HG03039 (cell line): ENCODE measurements around the gene CTNNA3.

Experiments
- ATAC-seq: cut with Tn5 transposase; IDR thresholded peaks from one replicate; pipeline ENCODE4 v1.9.1; 2021; ENCODE audit warnings: mild to moderate bottlenecking, moderate library complexity; ENCODE audit not compliant: unreplicated experiment

CTNNA3 gene

DNA sequence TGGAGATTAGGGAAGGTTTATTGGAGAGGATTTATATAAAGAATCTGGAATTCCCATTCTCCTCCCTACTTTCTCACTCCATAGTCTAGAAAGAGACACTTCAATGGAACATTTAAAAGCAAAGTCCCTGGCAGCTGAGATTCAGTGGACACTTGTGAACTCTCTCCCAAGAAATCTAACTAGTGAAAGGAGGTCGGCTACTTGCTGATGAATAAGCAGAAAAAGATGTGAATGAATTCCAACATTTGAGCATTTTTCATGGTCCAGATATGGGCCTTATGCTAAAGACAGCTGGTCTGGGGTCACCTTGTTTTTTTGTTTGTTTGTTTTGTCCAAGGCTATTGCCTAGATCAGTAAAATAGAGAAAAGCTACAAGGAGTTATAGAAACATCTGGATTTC, 911.2 kb downstream of the CTNNA3 start:
- no peak for ATAC-seq

- no peak for ATAC-seq
These were observed 912.7 kb downstream of the CTNNA3 start for GRCh38 chr10:66783316-66783715.

DNA sequence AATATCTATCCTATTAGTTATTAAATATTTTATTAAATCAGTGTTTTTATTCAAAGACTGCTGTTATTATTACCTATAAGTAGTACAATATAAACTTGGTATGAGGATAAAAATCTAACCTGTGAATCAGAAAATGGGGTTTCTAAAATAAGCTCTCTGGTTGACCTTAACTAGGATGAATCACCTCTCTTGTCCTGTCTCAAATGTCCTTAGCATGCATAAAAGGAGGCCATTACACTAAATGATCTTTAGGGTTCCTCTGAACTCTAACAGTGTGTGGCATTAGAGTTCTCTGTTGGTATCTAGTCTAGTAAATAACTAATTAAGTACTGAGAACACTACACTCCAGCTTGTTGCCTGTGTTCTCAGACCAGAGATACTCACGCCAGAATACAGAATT, 913.2 kb downstream of the CTNNA3 start:
- ATAC-seq = no peak

DNA sequence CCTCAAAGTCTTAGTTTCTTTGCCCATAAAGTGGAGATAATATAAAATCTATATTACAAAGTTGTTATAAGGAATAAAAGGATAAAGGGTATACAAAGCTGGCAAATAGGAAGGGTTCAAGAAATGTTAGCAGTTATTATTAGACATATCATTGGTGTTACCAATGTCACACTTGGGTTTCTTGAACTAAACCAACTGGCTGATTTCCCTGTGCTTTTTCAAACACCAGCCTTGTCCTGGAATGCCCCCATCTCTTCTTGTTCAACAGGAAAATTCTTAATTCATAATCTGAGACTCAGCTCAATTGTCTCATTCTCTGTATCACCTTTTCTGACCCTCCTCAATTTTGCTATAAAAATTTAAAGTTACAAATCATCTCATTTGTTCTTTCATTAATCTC, 913.9 kb downstream of the CTNNA3 start:
- no peak for ATAC-seq

DNA sequence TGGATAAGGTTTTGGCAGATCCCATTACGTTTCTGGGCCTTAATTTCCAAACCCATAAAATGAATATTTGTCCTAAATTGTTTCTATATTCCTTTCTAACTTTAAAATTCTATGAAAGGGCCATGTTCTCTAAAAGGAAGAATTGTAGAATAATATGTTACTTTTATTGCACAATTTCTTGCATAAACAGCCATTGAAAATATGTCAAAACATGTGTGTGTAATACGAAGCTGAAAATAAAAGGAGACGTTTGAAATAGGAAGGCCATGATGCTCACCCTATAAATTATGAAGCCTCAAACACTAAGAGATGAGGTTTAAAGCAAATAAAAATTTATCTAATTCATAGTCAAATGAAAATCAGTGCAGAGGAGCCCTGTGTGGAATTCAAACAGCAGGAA, 915.2 kb downstream of the CTNNA3 start:
- ATAC-seq = no peak

- no peak for ATAC-seq
These were observed 917.6 kb downstream of the CTNNA3 start for GRCh38 chr10:66778351-66778750.

DNA sequence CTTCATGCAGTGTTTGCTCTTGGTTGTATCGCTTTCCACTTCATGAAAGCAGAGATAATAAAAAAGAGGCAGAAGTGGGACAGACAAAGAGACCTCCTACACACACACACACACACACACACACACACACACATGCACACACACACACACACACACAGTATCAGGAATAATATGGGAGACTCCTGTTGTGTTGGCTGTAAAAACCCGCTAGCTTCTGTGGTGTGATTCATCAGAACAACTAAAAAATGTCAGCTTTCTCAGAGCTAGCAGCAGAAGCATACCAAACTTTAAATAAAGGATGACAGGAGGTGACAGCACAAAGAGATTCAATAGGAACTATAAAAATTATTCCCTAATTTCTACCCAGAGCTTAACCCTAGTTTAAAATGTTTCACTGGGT, 918.3 kb downstream of the CTNNA3 start:
- no peak for ATAC-seq

DNA sequence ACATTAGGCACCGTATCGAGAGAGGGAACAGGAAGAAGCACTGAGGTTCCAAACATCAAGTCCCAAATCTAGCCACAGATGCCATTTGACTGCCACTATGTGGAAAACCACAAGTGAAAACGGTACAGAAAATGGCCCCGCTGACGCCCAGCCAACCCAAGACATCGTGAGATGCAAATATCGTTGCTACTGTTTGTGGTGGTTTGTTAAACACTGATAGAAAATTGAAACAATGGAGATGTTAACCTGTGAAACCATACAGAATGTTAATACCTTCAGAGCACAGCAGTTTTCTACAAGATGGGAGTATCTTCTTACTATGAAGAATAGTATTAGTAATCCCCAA, 922.5 kb downstream of the CTNNA3 start:
- no peak for ATAC-seq

DNA sequence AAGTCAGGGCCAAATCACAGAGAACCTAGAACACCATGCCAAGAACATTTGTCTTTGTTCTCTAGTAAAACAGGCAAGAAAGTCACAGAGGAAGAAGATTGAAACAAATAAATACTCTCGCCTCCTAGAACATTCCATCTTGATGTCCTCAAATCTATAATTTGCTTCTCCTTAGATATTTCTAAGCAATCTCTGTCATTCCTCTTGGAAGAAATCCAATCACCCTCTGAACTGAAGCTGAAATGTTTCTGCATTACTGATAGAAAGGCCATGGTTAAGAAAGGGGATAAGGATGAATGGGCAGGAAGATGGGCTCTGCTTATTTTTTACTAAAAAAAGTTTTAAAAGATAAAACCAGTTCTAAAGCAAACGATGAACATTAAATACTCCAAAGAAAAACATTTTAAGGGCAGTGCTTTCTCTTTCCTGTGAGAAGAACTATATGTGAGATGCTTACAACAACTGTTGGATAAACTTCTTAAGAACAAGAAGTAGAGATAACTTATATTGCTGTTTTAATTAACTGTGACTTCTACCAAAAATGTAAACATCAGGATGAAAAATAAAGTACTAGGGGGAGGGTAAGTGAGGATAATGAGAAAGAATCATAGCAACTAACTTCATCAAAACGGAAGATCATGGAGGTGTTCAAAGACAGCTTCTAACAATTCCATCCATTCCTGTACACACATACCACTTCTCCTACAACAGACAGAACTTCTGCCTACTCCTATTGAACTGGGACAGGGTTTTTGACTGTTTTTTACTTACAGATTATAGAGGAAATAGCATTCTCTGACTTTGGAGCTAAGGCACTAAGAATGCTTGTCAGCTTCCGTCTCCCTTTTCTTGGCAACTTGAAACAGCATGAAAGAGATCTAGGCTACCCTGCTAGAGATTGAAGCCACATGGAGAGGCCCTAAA, 923.2 kb downstream of the CTNNA3 start:
- ATAC-seq = no peak

DNA sequence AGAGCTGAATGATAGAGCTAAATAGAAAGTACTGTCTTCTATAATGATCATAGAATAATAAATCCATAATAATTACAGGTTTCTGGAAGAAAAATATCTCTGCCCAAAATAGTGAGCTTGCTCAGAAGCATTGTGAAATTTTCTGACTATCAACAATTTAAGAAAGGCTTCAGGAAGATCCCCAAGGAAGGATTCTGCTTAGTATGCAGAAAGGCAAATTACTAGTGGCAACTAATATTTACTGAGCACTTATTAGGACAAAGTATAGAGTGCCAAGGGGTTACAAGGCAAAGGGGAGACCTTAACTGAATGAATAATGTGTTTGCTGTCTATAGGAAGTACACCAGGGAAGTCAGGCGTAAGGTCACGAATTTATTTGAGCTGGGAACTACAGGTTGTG, 928.3 kb downstream of the CTNNA3 start:
- ATAC-seq = no peak

DNA sequence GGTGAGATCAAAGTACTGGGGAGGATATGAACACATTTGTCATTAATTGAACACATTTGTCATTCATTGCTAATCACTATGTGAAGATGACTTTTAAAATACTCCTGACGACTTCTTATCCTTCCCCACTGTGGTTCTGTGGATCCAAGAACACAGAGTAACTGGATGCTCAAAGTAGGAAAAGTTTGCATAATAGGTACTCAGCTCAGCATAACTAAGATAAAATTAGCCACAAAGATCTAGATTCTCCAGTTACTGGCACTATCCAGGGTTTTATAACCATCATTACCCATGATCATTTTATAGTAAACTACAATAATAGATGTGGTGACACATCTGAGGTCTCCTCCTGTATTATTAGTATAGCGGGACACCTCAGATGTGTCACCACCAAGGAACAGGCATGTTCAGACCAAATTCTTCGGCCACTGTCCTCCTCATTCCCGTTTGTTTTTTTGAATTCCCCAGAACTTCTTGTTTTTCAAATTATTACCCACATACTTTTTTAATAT, 933.7 kb downstream of the CTNNA3 start:
- ATAC-seq = no peak

DNA sequence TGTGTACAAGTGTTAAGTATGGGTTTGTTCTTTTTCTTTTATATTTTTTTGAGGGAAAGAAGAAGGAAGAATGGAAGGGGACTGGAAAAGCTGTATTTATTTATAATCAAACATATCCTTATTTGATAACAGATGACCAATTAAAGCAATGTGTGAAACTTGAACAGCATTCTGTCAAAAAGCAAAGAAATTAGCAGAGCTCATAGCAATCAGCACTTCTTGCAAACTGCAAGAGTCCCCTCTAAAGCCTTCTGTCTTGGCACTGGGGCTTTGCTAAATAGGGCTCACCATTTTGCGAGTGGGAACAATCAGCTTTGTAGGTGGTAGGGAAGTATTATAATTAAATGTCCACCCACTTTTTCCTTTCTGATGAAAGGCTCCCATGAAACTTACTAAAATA, 935.1 kb downstream of the CTNNA3 start:
- ATAC-seq = no peak

DNA sequence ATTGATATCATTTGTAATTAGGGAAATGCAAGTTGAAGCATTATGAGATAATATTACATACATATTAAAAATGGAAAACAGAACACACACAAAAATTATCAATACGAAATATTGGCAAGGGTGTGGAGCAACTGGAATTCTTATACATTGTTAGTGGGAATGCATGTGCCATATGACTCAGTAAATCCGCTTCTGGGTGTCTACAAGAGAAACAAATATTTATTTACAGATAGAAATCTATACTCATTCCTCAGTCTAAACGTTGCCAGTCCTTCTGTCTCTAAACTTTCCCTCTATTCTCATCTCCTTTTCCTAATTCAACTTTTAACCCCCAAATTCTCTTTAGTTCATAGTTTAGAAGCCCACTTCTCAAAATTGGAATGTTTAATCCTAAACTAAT, 940.5 kb downstream of the CTNNA3 start:
- no peak for ATAC-seq

DNA sequence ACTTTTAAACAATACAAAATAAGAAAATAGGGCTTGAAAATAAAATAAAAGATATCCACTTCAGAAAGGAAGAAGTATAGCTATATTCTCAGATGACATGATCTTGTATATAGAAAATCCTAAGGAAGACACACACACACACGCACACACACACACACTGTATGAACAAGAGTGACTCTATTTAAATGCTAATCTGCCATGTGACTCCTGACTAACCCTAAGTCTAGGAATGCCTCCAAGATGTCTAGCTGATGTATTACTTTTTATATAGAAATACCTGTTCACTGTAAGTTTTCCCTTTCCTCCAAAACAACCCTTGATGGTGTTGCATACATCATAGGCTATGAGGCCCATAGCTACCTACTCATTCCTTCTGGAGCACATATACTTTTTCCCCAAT, 943.3 kb downstream of the CTNNA3 start:
- ATAC-seq = no peak

- ATAC-seq = no peak
These were observed 947.8 kb downstream of the CTNNA3 start for GRCh38 chr10:66748217-66748616.

DNA sequence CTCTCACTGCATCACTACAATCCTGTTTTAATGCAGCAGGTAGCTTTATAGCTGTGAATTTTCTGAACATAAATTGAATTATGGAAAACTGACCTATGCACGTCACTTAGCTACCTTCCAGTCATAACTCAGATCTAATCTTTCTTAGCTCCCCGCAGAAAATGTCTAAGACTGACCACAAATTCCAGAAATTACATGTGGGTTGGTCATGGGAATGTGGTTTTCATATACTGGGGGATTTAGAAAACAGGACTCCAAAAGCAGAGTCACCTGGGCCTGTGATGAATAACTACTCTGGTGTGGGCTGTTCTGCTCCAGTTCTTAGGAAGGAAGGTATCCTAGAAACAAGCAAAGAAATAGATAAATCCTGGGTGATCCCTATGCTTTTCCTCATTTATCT, 948.5 kb downstream of the CTNNA3 start:
- no peak for ATAC-seq

GRCh38 chr10:66746711-66747110, 949.3 kb downstream of the CTNNA3 start:
- ATAC-seq = no peak

- ATAC-seq = no peak
These were observed 949.7 kb downstream of the CTNNA3 start for GRCh38 chr10:66746246-66746645.

DNA sequence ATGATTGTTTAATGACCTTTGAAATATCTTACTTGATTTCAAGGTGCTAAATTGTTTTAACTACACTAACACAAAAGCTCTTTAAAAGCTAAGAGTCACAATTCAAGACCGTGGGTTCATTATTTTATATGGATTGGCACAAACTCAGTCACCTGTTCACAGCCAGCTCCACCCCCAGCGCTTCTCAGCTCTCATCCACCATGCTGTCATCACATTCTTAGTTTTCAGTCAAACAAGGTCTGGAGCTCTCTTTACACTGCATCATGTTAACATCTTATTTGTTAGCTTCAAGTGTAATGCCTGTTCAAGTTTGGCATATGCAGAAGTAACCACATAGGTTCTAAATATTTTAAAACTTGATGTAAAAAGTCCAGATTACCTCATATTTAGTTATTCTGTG, 951.1 kb downstream of the CTNNA3 start:
- ATAC-seq = no peak

DNA sequence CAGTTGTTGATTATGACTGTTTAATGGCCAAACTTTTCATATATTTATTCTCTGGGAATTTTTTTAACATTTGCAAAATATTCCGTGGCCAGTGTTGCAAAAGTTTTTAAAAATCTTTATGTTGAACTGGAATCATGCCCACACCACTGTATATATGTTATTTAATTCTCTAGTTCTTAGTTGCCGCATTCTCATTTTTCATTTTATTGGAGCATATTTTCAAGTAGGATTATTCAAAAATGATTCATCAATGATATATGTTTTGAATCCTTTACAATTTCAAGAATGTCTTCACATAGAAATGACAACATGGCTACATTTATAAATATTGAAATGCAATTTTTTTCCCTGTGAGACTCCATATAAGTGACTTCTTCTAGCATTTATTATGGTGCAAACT, 958.8 kb downstream of the CTNNA3 start:
- no peak for ATAC-seq

DNA sequence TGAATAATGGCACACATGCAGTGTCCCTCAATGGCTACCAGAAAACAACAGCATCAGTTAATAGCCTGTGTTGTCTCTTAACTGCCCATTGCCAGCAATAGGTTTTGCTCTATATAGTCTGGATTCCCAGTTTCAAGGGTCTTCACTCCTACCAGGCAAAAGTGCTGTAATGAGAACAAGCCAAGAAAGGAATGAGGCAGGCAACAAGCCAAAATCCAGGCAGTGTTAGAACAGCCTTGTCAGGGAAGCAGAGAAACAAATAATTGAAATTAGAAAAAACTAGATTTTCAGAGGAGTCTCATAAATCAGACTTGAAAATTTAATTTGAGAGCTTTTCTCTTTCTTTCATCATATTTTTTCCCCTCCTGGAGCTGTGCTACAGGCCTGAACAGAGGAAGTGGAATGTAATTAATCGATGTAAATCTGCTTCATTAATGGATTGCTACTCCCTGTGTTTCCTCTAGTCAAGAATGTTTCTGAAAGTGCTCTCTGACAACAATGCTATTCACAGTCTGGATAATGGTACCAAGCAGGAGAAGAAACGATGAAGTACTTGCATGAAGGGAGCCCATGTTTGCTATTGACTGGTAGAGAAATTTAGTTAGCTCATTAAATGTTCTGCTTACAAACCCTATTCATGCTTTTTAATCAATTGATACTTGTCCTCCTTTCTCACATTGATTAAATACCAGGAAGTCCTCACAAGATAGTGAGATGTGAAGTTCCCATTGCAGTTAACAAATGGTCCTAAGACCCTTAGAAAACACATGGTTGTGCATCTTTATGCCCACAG, 972.2 kb downstream of the CTNNA3 start:
- ATAC-seq = no peak

GRCh38 chr10:66719483-66719882, 976.5 kb downstream of the CTNNA3 start:
- ATAC-seq = no peak
